Measurements from ENCODE around the gene ABCC1.

DNA sequence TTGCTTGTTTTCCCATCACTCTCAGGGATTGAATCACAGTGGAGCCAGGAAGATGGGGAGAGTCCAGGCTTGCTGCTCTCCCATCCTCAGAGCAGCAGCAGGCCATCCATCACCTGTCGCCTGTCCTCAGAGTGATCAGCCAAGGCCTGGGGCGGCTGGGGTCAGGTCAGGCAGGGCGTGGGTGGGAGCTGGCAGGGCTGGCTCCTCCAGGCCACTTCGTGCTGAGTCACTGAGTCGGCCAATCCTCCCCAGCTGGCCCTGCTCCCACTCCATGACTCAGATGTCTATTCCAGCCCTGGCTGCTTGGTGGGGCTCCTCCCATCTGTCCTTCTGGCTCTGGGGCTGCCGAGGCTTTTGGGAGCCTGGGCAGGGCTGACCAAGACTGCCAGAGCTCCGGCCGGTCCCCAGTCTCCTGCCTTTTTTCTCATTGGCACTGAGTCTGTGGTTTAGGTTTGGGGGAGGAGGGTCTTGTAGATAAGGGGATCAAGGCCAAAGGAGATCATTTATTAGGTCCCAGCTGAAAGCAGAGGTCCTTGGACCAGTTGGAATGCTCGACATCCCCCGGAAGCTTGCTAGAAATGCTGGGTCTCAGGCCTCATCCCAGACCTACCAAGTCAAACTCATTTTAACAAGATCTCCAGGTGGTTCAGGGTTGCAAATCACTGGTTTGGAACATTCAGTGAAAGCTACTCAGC lies 72.7 kb downstream of the ABCC1 start:
- TF ChIP-seq, protein P1, sequence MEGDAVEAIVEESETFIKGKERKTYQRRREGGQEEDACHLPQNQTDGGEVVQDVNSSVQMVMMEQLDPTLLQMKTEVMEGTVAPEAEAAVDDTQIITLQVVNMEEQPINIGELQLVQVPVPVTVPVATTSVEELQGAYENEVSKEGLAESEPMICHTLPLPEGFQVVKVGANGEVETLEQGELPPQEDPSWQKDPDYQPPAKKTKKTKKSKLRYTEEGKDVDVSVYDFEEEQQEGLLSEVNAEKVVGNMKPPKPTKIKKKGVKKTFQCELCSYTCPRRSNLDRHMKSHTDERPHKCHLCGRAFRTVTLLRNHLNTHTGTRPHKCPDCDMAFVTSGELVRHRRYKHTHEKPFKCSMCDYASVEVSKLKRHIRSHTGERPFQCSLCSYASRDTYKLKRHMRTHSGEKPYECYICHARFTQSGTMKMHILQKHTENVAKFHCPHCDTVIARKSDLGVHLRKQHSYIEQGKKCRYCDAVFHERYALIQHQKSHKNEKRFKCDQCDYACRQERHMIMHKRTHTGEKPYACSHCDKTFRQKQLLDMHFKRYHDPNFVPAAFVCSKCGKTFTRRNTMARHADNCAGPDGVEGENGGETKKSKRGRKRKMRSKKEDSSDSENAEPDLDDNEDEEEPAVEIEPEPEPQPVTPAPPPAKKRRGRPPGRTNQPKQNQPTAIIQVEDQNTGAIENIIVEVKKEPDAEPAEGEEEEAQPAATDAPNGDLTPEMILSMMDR (IDR thresholded peaks at IDR 0.05): no peak
- no peak for TF ChIP-seq POLR2A (IDR thresholded peaks at IDR 0.05)

All from Peyer's patch (tissue), 4 donors.